ENCODE results near the gene SLC35A3. TPM values are rescaled to one million over a fixed set of nuclear protein-coding genes. Genes with fewer than 3 reads are reported as not detected.

Gene SLC35A3
- total and polyA plus RNA-seq, 9 of the 15 experiments (the other 6 are each of a cell fraction or from before 2014, with no cell fraction given), result 3.5 to 21.7 (median 13.2) TPM

DNA sequence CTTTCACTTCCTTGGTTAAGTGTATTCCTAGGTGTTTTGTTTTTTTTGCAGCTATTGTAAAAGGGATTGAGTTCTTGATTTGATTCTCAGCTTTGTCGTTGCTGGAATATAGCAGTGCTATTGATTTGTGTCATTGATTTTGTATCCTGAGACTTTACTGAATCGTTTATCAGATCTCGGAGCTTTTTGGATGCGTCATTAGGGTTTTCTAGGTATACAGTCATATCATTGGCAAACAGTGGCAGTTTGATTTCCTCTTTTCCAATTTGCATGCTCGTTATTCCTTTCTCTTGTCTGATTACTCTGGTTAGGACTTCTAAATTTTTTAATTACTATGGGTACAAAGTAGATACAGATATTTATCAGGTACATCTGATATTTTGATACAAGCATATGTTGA, 75.4 kb downstream of the SLC35A3 start:
- no peak for FAIRE-seq
- peaks cover 10% of the 10 kb centered on the region; the same call in 2 of the 3 replicates for H3K36me3 ChIP-seq (ENCODE audit: control insufficient read depth, insufficient read depth, low read length)
- no peaks in the 10 kb centered on the region for H3K9me3 ChIP-seq (replicated peaks; ENCODE audit: control insufficient read depth, insufficient read depth, low read depth, low read length)
- BruUV-seq (replicated peaks), result TSS peak; percentile 5
- no peak overlapping the region for H3K4me3 ChIP-seq
- H3K4me2 ChIP-seq (ENCODE audit: insufficient read depth, low read length), result no peak overlapping the region
- DNase-seq (ENCODE audit: extremely low read depth in 1 of 4, low spot score in 3 of 4), result no peak
- WGBS (ENCODE audit: insufficient coverage, low coverage, missing lambda C conversion rate), result 9% methylated on average over 5 of the region's 5 CpGs
- no peak overlapping the region; the same call in 2 of the 3 replicates for H3K27ac ChIP-seq (ENCODE audit: extremely low read depth, low read depth, low read length)
- peaks cover 25% of the 10 kb centered on the region for H4K20me1 ChIP-seq (replicated peaks; ENCODE audit: control insufficient read depth, insufficient read depth, low read length)
- CTCF ChIA-PET (ENCODE audit: low intra/inter-chr PET ratio), result no interaction called here
- ATAC-seq, result no peak
- H3K4me1 ChIP-seq (replicated peaks in 1 of 2; ENCODE audit: control insufficient read depth in 2 of 2, insufficient read depth in 2 of 2, low read length in 2 of 2), result peaks cover 9 to 23% of the 10 kb centered on the region in 2 experiments
- H3K9me1 ChIP-seq (ENCODE audit: control insufficient read depth, insufficient read depth, low read length), result no peaks in the 10 kb centered on the region
- H3K27me3 ChIP-seq (ENCODE audit: control insufficient read depth in 2 of 2, insufficient read depth in 2 of 2, low read length in 2 of 2), result no peaks in the 10 kb centered on the region
- intact Hi-C loops (cut with micrococcal nuclease), result loop anchor here (10.0 kb wide), 1 partner anchor 220 kb away; the partner anchor contains the start of gene RTCA
- H3K9ac ChIP-seq (ENCODE audit: insufficient read depth in 1 of 2, low read depth in 2 of 2, low read length in 2 of 2), result no peak overlapping the region
- no peak overlapping the region for H2AFZ ChIP-seq (ENCODE audit: low read depth, low read length)
- POLR2A ChIA-PET, result no interaction called here
- in situ Hi-C loops (cut with MboI), result no loop called here
- peaks cover 99% of the 10 kb centered on the region for H3K79me2 ChIP-seq (ENCODE audit: control insufficient read depth, insufficient read depth, low read length)
- TF ChIP-seq SPI1 (IDR thresholded peaks at IDR 0.05; ENCODE audit: borderline replicate concordance, low read depth, low read length) (peak; percentile 48; the same call in 1 of the 2 replicates), JUND (IDR thresholded peaks at IDR 0.05; ENCODE audit: borderline replicate concordance, low read depth, low read length) (peak; percentile 24; the same call in 1 of the 2 replicates), JUND (tag; IDR thresholded peaks at IDR 0.05; ENCODE audit: borderline replicate concordance, low read depth, low read length) (no peak), NCOA6 (IDR thresholded peaks at IDR 0.05) (no peak), GTF2F1 (IDR thresholded peaks at IDR 0.05; ENCODE audit: low read depth, low read length) (no peak), FOSL1 (tag; conservative IDR thresholded peaks at IDR 0.05) (peak; percentile 50), ARID1B (IDR thresholded peaks at IDR 0.05) (peak; percentile 59; the same call in 1 of the 2 replicates), ATF3 (IDR thresholded peaks at IDR 0.05) (peak; percentile 28; the same call in 1 of the 2 replicates), ATF3 (CRISPR knock-in tag; conservative IDR thresholded peaks at IDR 0.05) (no peak), FOXM1 (IDR thresholded peaks at IDR 0.05; ENCODE audit: low read depth) (0 out of 2 replicates have a peak, but pooled peaks have one; percentile 15), FOXM1 (CRISPR knock-in tag; IDR thresholded peaks at IDR 0.05; ENCODE audit: low read depth) (no peak), ZC3H4 (CRISPR knock-in tag; IDR thresholded peaks at IDR 0.05; ENCODE audit: borderline replicate concordance) (no peak), SMARCA4 (IDR thresholded peaks at IDR 0.05) (peak; percentile 61), SMARCE1 (IDR thresholded peaks at IDR 0.05) (peak; percentile 57; the same call in 1 of the 2 replicates), BRD4 (IDR thresholded peaks at IDR 0.05) (no peak), STAT5A (IDR thresholded peaks at IDR 0.05; ENCODE audit: borderline replicate concordance, low read length) (0 out of 2 replicates have a peak, but pooled peaks have one; percentile 15)
